Measurements from ENCODE around the gene PARL.
"Not testable (repeated sequence)": the region's sequence is repeated elsewhere in the genome, so short reads cannot be mapped to it uniquely, and the experiment has no call there.

The PARL gene

GRCh38 chr3:183904833-183905780 is 20.4 kb upstream of the PARL start:
- DNase-seq, result no peak

GRCh38 chr3:183898028-183898431 is 13.3 kb upstream of the PARL start:
- DNase-seq, result no peak

- DNase-seq, result no peak
Observed at GRCh38 chr3:183897606-183898005, 12.9 kb upstream of the PARL start.

- DNase-seq, result no peak
Observed at GRCh38 chr3:183896610-183897009, 11.9 kb upstream of the PARL start.

GRCh38 chr3:183896184-183896583 is 11.5 kb upstream of the PARL start:
- DNase-seq, result no peak

GRCh38 chr3:183895774-183896173 is 11.1 kb upstream of the PARL start:
- DNase-seq, result no peak

GRCh38 chr3:183895296-183895695 is 10.6 kb upstream of the PARL start:
- DNase-seq, result no peak

- DNase-seq, result no peak
Observed at GRCh38 chr3:183892610-183893214, 8.0 kb upstream of the PARL start.

GRCh38 chr3:183885766-183886165 is 1.1 kb upstream of the PARL start:
- no peak for DNase-seq

GRCh38 chr3:183884097-183884426 is 618 bp downstream of the PARL start:
- no peak for DNase-seq

GRCh38 chr3:183883291-183884096 is 1.2 kb downstream of the PARL start:
- DNase-seq, result no peak

GRCh38 chr3:183880121-183880520 is 4.6 kb downstream of the PARL start:
- no peak for DNase-seq

GRCh38 chr3:183879243-183879642 is 5.4 kb downstream of the PARL start:
- no peak for DNase-seq

- no peak for DNase-seq
Observed at GRCh38 chr3:183878071-183878470, 6.6 kb downstream of the PARL start.

GRCh38 chr3:183877227-183877626 is 7.5 kb downstream of the PARL start:
- DNase-seq, result not testable (repeated sequence)

- DNase-seq, result no peak
Observed at GRCh38 chr3:183875411-183875810, 9.3 kb downstream of the PARL start.

GRCh38 chr3:183873914-183874313 is 10.8 kb downstream of the PARL start:
- DNase-seq, result no peak

GRCh38 chr3:183871541-183871940 is 13.1 kb downstream of the PARL start:
- no peak for DNase-seq

GRCh38 chr3:183870563-183870962 is 14.1 kb downstream of the PARL start:
- DNase-seq, result no peak

GRCh38 chr3:183868796-183869195 is 15.9 kb downstream of the PARL start:
- no peak for DNase-seq

- no peak for DNase-seq
Observed at GRCh38 chr3:183862610-183863009, 22.1 kb downstream of the PARL start.

- no peak for DNase-seq
Observed at GRCh38 chr3:183857863-183858262, 26.8 kb downstream of the PARL start.

- DNase-seq, result no peak
Observed at GRCh38 chr3:183854318-183855035, 30.2 kb downstream of the PARL start.

Measured in activated CD8-positive, alpha-beta memory T cell treated with anti-CD3 and anti-CD28 coated beads for 24 hours (primary cell).